Endothelial cell of umbilical vein (primary cell): ENCODE results near the gene MOGAT3. TPM values are rescaled to one million over a fixed set of nuclear protein-coding genes. Genes with fewer than 3 reads are reported as not detected.

Experiments used
- BruUV-seq: library from RNA; stranded (reverse); fragments of 400-500 nt; replicated peaks from 2 replicates; lab custom pipeline; 2021; lab: Mats Ljungman, UMichigan
- CTCF ChIA-PET: fragments of 300-600, 350-600 bp; sonication (Branson Sonifier 250); formaldehyde crosslinking; loops from one replicate; lab custom pipeline; 2021; ENCODE audit warnings: antibody characterized with exemption, inconsistent platforms; lab: Charles Lee
- POLR2A ChIA-PET: fragments of 300-600, 350-600 bp; sonication (Branson Sonifier 250); formaldehyde crosslinking; loops from one replicate; lab custom pipeline; 2021; ENCODE audit warnings: antibody characterized with exemption, inconsistent platforms; lab: Charles Lee
- DNase-seq: peaks from one replicate; pipeline ENCODE4 v3.0.0-alpha.2; 2011; ENCODE audit warnings: low read depth, low spot score
- FAIRE-seq: peaks from 2 replicates; lab custom pipeline; 2011; peaks lifted over from hg19 to GRCh38; lab: Jason Lieb, UNC
- H2AFZ ChIP-seq: 2 replicates; pipeline ENCODE4 v1.6.0; 2012; ENCODE audit warnings: low read depth, low read length, control low read depth, inconsistent platforms
- H3K27ac ChIP-seq: 2 replicates; pipeline ENCODE4 v1.5.1; 2011; ENCODE audit warnings: low read depth, mild to moderate bottlenecking, control low read depth, low read length, moderate library complexity; ENCODE audit not compliant: insufficient read depth
- H3K27me3 ChIP-seq, 2 experiments: 2 replicates each; pipeline versions ENCODE4 v1.6.0 to v1.6.1; 2011; ENCODE audit warnings: low read length in 2 of 2, mixed read lengths in 1 of 2; ENCODE audit not compliant: control insufficient read depth in 2 of 2, insufficient read depth in 2 of 2
- H3K36me3 ChIP-seq, 2 experiments: 2 replicates in 1 of 2; 3 replicates in 1 of 2; pipeline ENCODE4 v1.5.1; 2011; ENCODE audit warnings: low read length in 2 of 2, mild to moderate bottlenecking in 1 of 2, moderate library complexity in 1 of 2; ENCODE audit not compliant: control insufficient read depth in 2 of 2, insufficient read depth in 2 of 2; ENCODE audit errors: extremely low read depth in 1 of 2
- H3K4me1 ChIP-seq: 3 replicates; pipeline ENCODE4 v1.5.1; 2011; ENCODE audit warnings: mild to moderate bottlenecking, low read length; ENCODE audit not compliant: control insufficient read depth, insufficient read depth; ENCODE audit errors: extremely low read depth
- H3K4me2 ChIP-seq: 2 replicates; pipeline ENCODE4 v1.6.1; 2011; ENCODE audit warnings: low read length, control low read depth, mixed read lengths; ENCODE audit not compliant: insufficient read depth
- H3K4me3 ChIP-seq, 3 experiments: fragments of 200-600 bp in 1 of 3; sonication (generic), shearing (Covaris generic) in 1 of 3; replicated peaks in 1 of 3; 2 replicates each; pipeline ENCODE4 v1.5.1; 2011 to 2016; ENCODE audit warnings: control low read depth in 3 of 3, low read length in 3 of 3, mild to moderate bottlenecking in 2 of 3, inconsistent platforms in 1 of 3, low read depth in 1 of 3, moderate library complexity in 1 of 3; ENCODE audit not compliant: insufficient read depth in 1 of 3
- H3K79me2 ChIP-seq: 2 replicates; pipeline ENCODE4 v1.6.0; 2012; ENCODE audit warnings: low read length, inconsistent platforms; ENCODE audit not compliant: control insufficient read depth, insufficient read depth
- H3K9ac ChIP-seq: replicated peaks from 2 replicates; pipeline ENCODE3; 2011; ENCODE audit warnings: low read length, control low read depth; ENCODE audit not compliant: insufficient read depth; ENCODE audit errors: extremely low read depth
- H3K9me1 ChIP-seq: replicated peaks from 3 replicates; pipeline ENCODE4 v1.6.0; 2011; ENCODE audit warnings: mild to moderate bottlenecking, low read length; ENCODE audit not compliant: control insufficient read depth, insufficient read depth; ENCODE audit errors: extremely low read depth
- H3K9me3 ChIP-seq: replicated peaks from 2 replicates; pipeline ENCODE4 v1.5.1; 2012; ENCODE audit warnings: low read length, inconsistent platforms; ENCODE audit not compliant: control insufficient read depth, insufficient read depth
- H4K20me1 ChIP-seq: replicated peaks from 2 replicates; pipeline ENCODE3; 2011; ENCODE audit warnings: mild to moderate bottlenecking, low read length; ENCODE audit not compliant: control insufficient read depth, insufficient read depth; ENCODE audit errors: extremely low read depth
- FOS ChIP-seq: IDR thresholded peaks from 2 replicates; pipeline ENCODE4 v1.6.1; 2011; ENCODE audit warnings: mild to moderate bottlenecking, low read length, moderate library complexity, borderline replicate concordance; ENCODE audit not compliant: insufficient read depth
- GATA2 ChIP-seq: IDR thresholded peaks from 2 replicates; pipeline ENCODE4 v1.7.0; 2011; ENCODE audit warnings: low read depth, mild to moderate bottlenecking, moderate library complexity, mixed read lengths, low read length; ENCODE audit not compliant: insufficient read length, insufficient read depth
- JUN ChIP-seq: IDR thresholded peaks from 2 replicates; pipeline ENCODE4 v1.6.1; 2011; ENCODE audit warnings: borderline replicate concordance, low read depth; ENCODE audit not compliant: insufficient read length, insufficient read depth
- MYC ChIP-seq: IDR thresholded peaks from one replicate; pipeline ENCODE4 v1.6.1; 2011; ENCODE audit warnings: mild to moderate bottlenecking, low read depth, low read length
- POLR2AphosphoS5 ChIP-seq: IDR thresholded peaks from 2 replicates; pipeline ENCODE4 v1.6.1; 2012; ENCODE audit warnings: low read depth, mild to moderate bottlenecking, control low read depth, low read length, moderate library complexity; ENCODE audit not compliant: insufficient read depth
- dilution Hi-C: fragments of 300-500 bp; cut with MboI; formaldehyde crosslinking; loops from one replicate; pipeline ENCODE4 v1.15.0; 2019; ENCODE audit warnings: low sequenced_read_pairs; ENCODE audit not compliant: extremely low pct_ligation_motif_present
- intact Hi-C: fragments of 100-400 bp; cut with micrococcal nuclease; formaldehyde crosslinking; loops from one replicate; pipeline ENCODE4 v1.10.0; 2022
- polyA plus RNA-seq, 4 experiments: library from polyadenylated mRNA; depleted of rRNA in 3 of 4; stranded (reverse) in 3 of 4; unstranded in 1 of 4; fragments of >200 nt; gene quantifications; 2 replicates each; pipeline versions ENCODE4 v1.2.1 to v1.2.3, GENCODE V29; 2011 to 2012; ENCODE audit warnings: missing spikeins in 1 of 4
- total RNA-seq: library from RNA; stranded (reverse); gene quantifications from 2 replicates; pipeline ENCODE4 v1.2.3, GENCODE V29; 2021
- TF ChIP-seq, protein P1 (sequence below), 2 donors: IDR thresholded peaks; 1 replicate in 1 of 2; 2 replicates in 1 of 2; pipeline ENCODE4 v1.5.1; 2011; ENCODE audit warnings: low read length in 2 of 2, mild to moderate bottlenecking in 2 of 2, moderate library complexity in 2 of 2, control low read depth in 1 of 2, inconsistent platforms in 1 of 2, low read depth in 1 of 2; ENCODE audit not compliant: insufficient read depth in 1 of 2; ENCODE audit errors: extremely low read depth in 1 of 2

MOGAT3 gene
- total and polyA plus RNA-seq, 2 donors (not counting 3 experiments of a cell fraction or from before 2014, with no cell fraction given), result not detected

DNA sequence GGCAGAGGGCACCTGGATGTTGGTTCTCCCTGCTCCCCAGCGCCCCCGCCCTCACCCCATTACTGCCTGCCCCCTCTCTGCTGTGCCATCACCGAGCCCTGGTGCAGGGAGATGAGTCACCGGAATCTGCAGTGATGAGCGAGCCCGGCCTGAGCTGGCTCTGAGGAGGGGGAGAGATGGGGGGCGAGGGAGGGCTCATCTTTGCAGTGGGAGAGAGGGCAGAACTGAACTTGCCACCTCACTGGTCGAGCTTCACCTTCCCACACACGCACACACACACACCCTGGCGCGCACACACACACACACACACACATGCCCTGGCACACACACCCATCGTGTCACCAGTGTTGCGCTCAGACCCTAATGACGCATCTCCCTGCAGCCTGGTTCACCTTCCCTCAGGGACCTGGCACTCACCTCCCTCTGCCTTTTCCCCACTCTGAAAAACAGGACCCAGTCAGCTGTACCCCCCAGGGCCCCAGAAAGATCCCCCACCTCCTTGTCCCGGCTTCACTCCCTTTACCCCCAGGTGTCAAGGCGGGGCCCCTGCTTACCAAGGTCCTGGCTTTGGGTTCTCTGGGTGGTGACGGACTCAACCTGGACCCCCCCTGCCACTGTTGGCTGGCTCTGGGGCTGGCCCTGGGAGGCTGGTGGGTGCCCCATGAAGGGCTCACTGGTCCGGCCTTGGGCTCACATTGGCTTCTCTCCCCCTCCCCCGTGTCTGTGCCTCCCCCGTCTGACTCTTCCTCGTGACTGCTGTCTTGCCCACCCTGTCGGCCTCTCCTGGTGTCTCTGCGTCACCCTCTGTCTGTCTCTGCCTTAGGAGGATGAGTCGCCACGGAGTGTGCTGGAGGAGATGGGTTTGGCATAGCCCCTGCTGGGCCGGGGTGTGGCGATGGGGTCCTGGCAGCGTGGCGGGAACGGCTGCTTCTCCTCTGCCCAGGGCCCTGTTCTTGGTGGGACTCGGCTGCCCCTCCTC is 40.9 kb downstream of the MOGAT3 start:
- H3K4me2 ChIP-seq, result no peak overlapping the region
- ChIA-PET POLR2A (interaction anchor here (0.6 kb wide), 1 partner anchor 522 kb away, joined by 5 read pairs; no protein-coding TSS in a partner anchor), CTCF (interaction anchor here (0.7 to 2.0 kb wide), 4 partner anchors 11 to 123 kb away, joined by 3 to 4 read pairs (median 3); no protein-coding TSS in a partner anchor)
- no peaks in the 10 kb centered on the region for H3K9me3 ChIP-seq
- H4K20me1 ChIP-seq, result no peaks in the 10 kb centered on the region
- no peak overlapping the region for H3K27ac ChIP-seq
- H2AFZ ChIP-seq, result no peak overlapping the region
- DNase-seq (no peak), FAIRE-seq (no peak)
- BruUV-seq, result no TSS peak
- TF ChIP-seq FOS (peak; percentile 20), JUN (no peak)
- no peak overlapping the region for H3K4me3 ChIP-seq
- dilution Hi-C loops (no loop called here), intact Hi-C loops (loop anchor here (10.0 kb wide), 1 partner anchor 265 kb away; the partner anchor contains the start of gene ACHE)
- peaks cover 18% of the 10 kb centered on the region for H3K4me1 ChIP-seq
- H3K79me2 ChIP-seq, result peaks cover 6% of the 10 kb centered on the region
- H3K36me3 ChIP-seq, result peaks cover 5 to 19% of the 10 kb centered on the region in 2 experiments
- no peaks in the 10 kb centered on the region for H3K9me1 ChIP-seq
- H3K9ac ChIP-seq, result no peak overlapping the region
- H3K27me3 ChIP-seq, result peaks cover 12 to 17% of the 10 kb centered on the region in 2 experiments

DNA sequence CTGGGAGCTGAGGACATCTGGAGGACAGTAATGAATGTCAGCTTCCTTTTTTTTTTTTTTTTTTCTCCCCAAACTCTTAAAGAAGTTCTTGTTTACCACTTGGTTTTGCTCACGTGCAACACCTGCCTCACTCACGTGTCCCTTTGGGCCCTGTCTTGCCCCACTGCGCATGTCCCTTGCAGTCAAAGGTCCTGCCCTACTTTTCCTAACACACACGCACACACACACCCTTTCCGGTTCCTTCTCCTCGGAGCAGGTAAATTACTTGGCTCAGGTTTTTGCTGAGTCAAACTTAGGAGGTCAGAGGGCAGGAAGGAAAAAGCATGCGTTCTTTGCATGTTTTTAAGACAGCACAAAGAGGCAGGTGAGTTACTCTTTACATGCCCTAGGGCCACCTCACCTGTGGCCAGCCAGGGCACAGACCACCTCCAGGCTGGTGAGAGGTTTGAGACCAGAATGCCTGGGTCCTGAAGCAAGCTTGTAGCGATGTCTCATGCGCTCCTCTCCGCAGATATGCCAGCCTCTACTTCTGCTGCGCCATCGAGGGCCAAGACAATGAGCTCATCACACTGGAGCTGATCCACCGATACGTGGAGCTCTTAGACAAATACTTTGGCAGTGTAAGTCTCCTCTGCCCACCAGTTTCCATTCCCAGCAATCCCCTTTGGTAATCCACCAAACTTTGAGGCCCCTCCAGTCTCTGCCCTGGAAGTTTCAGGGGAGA is 43.8 kb downstream of the MOGAT3 start:
- no peak for TF ChIP-seq JUN
- TF ChIP-seq, protein P1, sequence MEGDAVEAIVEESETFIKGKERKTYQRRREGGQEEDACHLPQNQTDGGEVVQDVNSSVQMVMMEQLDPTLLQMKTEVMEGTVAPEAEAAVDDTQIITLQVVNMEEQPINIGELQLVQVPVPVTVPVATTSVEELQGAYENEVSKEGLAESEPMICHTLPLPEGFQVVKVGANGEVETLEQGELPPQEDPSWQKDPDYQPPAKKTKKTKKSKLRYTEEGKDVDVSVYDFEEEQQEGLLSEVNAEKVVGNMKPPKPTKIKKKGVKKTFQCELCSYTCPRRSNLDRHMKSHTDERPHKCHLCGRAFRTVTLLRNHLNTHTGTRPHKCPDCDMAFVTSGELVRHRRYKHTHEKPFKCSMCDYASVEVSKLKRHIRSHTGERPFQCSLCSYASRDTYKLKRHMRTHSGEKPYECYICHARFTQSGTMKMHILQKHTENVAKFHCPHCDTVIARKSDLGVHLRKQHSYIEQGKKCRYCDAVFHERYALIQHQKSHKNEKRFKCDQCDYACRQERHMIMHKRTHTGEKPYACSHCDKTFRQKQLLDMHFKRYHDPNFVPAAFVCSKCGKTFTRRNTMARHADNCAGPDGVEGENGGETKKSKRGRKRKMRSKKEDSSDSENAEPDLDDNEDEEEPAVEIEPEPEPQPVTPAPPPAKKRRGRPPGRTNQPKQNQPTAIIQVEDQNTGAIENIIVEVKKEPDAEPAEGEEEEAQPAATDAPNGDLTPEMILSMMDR (IDR thresholded peaks at IDR 0.05; ENCODE audit: extremely low read depth in 1 of 2, insufficient read depth in 1 of 2, low read depth in 1 of 2, low read length in 2 of 2), result no peak
- no peak for TF ChIP-seq GATA2
- TF ChIP-seq POLR2AphosphoS5, result no peak
- no peak for TF ChIP-seq FOS
- no peak for TF ChIP-seq MYC
- no TSS peak for BruUV-seq
- FAIRE-seq (no peak), DNase-seq (no peak)
- POLR2A ChIA-PET, result interaction anchor here (0.5 to 0.6 kb wide), 2 partner anchors 57 to 522 kb away, joined by 5 read pairs; no protein-coding TSS in a partner anchor
- H3K27me3 ChIP-seq, result peaks cover 0 to 2% of the 10 kb centered on the region in 2 experiments
- CTCF ChIA-PET, result interaction anchor here (0.7 to 6.0 kb wide), 11 partner anchors 10 to 452 kb away, joined by 3 to 75 read pairs (median 6); partner anchors contain the start of genes PLOD3 and ZNHIT1
- dilution Hi-C loops, result no loop called here
- peaks cover 10% of the 10 kb centered on the region for H3K79me2 ChIP-seq
- peaks cover 6% of the 10 kb centered on the region for H3K4me1 ChIP-seq
- no peak overlapping the region for H2AFZ ChIP-seq
- no peaks in the 10 kb centered on the region for H3K9me1 ChIP-seq
- no peak overlapping the region for H3K27ac ChIP-seq
- H3K36me3 ChIP-seq, result peaks cover 5 to 19% of the 10 kb centered on the region in 2 experiments
- no peaks in the 10 kb centered on the region for H3K9me3 ChIP-seq
- intact Hi-C loops, result no loop called here
- no peak overlapping the region for H3K4me3 ChIP-seq
- no peak overlapping the region for H3K4me2 ChIP-seq
- H3K9ac ChIP-seq, result no peak overlapping the region
- no peaks in the 10 kb centered on the region for H4K20me1 ChIP-seq
